ENCODE measurements around the gene GPRC5C. TPM values are rescaled to one million over a fixed set of nuclear protein-coding genes. Genes with fewer than 3 reads are reported as not detected.

The GPRC5C gene
- total and polyA plus RNA-seq, 2 of the 8 experiments (the other 6 are each of a cell fraction or from before 2014, with no cell fraction given): 18.3 to 55.8 TPM

- ChIA-PET POLR2A (ENCODE audit: partially characterized antibody) (no interaction called here), CTCF (ENCODE audit: partially characterized antibody) (interaction anchor here (0.6 to 3.2 kb wide), 12 partner anchors 9 to 190 kb away, joined by 3 to 9 read pairs (median 4); no protein-coding TSS in a partner anchor)
- Histone ChIP-seq H3K4me1 (replicated peaks in 1 of 4; ENCODE audit: control insufficient read depth in 3 of 4, insufficient read depth in 4 of 4, low read length in 3 of 4) (peaks cover 0 to 10% (median 0%) of the 10 kb centered on the region in 4 experiments; a peak in 3 of 7 replicates), H3K27ac (ENCODE audit: low read depth, low read length) (no peak overlapping the region), H3K4me3 (ENCODE audit: extremely low read depth in 1 of 4, insufficient read depth in 2 of 4, low read depth in 3 of 4, low read length in 4 of 4) (no peak overlapping the region), H2BK120ac (replicated peaks; ENCODE audit: low read depth, low read length) (no peak overlapping the region), H4K5ac (ENCODE audit: insufficient read length, low read depth, low read length) (no peak overlapping the region), H4K20me1 (replicated peaks in 1 of 2; ENCODE audit: control insufficient read depth in 1 of 2, insufficient read depth in 2 of 2, low read length in 2 of 2) (no peaks in the 10 kb centered on the region), H4K8ac (ENCODE audit: extremely low read depth, insufficient read depth, low read length) (no peak overlapping the region), H3K4me2 (ENCODE audit: insufficient read depth in 1 of 2, low read depth in 2 of 2, low read length in 2 of 2) (no peak overlapping the region), H2BK12ac (ENCODE audit: low read depth, low read length) (no peak overlapping the region), H3K79me2 (ENCODE audit: control insufficient read depth in 1 of 2, insufficient read depth in 2 of 2, low read length in 2 of 2) (no peaks in the 10 kb centered on the region), H3K23ac (ENCODE audit: insufficient read length) (no peak overlapping the region), H3K79me1 (ENCODE audit: low read depth, low read length) (no peaks in the 10 kb centered on the region), H2BK5ac (ENCODE audit: low read depth, low read length) (no peak overlapping the region), H2BK15ac (ENCODE audit: low read length) (no peak overlapping the region), H2AFZ (ENCODE audit: low read length) (no peak overlapping the region), H3K56ac (replicated peaks; ENCODE audit: insufficient read length, low read depth, low read length) (no peak overlapping the region), H3K36me3 (ENCODE audit: control insufficient read depth in 2 of 4, insufficient read depth in 4 of 4, low read length in 3 of 4) (0 out of 8 replicates have a peak, but pooled peaks cover 0 to 2% (median 0%) of the 10 kb centered on the region in 4 experiments), H4K91ac (replicated peaks; ENCODE audit: insufficient read length, low read length) (no peak overlapping the region), H3K14ac (ENCODE audit: insufficient read length) (no peak overlapping the region), H3K23me2 (ENCODE audit: low read depth, low read length) (no peaks in the 10 kb centered on the region), H3K4ac (replicated peaks; ENCODE audit: insufficient read length, low read depth, low read length) (no peak overlapping the region), H3K18ac (ENCODE audit: extremely low read depth, low read length) (no peak overlapping the region), H2BK20ac (ENCODE audit: low read length) (no peak overlapping the region), H3K9me3 (ENCODE audit: insufficient read depth in 2 of 2, low read depth in 1 of 2, low read length in 1 of 2) (0 out of 4 replicates have a peak, but pooled peaks cover 0 to 2% of the 10 kb centered on the region in 2 experiments), H2AK5ac (ENCODE audit: low read depth, low read length) (no peak overlapping the region), H3K27me3 (replicated peaks in 1 of 4; ENCODE audit: control insufficient read depth in 3 of 4, extremely low read depth in 1 of 4, insufficient read depth in 3 of 4, low read length in 3 of 4) (no peaks in the 10 kb centered on the region), H3K9ac (replicated peaks in 1 of 4; ENCODE audit: extremely low read depth in 1 of 4, low read depth in 3 of 4, low read length in 3 of 4) (no peak overlapping the region)
- FAIRE-seq (no peak), DNase-seq (ENCODE audit: low read depth in 1 of 2, low spot score in 2 of 2) (no peak)
- 89% methylated on average over 8 of the region's 8 CpGs; no CpG with 5 or more reads in 1 of the 2 experiments for WGBS, 2 experiments (ENCODE audit: extremely low coverage in 1 of 2, insufficient coverage in 1 of 2, insufficient read length in 1 of 2, insufficient replicate concordance in 2 of 2, low coverage in 1 of 2, low lambda C conversion rate in 2 of 2, missing lambda C conversion rate in 1 of 2)
- TF ChIP-seq SIRT6 (IDR thresholded peaks at IDR 0.05; ENCODE audit: low read length) (no peak), MAFK (IDR thresholded peaks at IDR 0.05; ENCODE audit: low read depth, low read length) (no peak), SIX5 (IDR thresholded peaks at IDR 0.05; ENCODE audit: low read depth, low read length) (no peak), USF2 (IDR thresholded peaks at IDR 0.05; ENCODE audit: low read length) (no peak), CREB1 (IDR thresholded peaks at IDR 0.05) (no peak), RFX5 (IDR thresholded peaks at IDR 0.05; ENCODE audit: borderline replicate concordance, low read depth, low read length) (no peak), RNF2 (IDR thresholded peaks at IDR 0.05; ENCODE audit: borderline replicate concordance, low read depth, low read length, missing control alignments, poor library complexity, severe bottlenecking) (no peak), POU5F1 (IDR thresholded peaks at IDR 0.05; ENCODE audit: low read depth, low read length) (no peak), KDM4A (IDR thresholded peaks at IDR 0.05; ENCODE audit: low read depth, low read length, severe bottlenecking) (no peak), KDM5A (IDR thresholded peaks at IDR 0.05; ENCODE audit: low read length) (no peak), RAD21 (IDR thresholded peaks at IDR 0.05 in 1 of 2, conservative IDR thresholded peaks at IDR 0.05 in 1 of 2; ENCODE audit: low read depth in 2 of 2, low read length in 2 of 2) (no peak), TAF1 (IDR thresholded peaks at IDR 0.05; ENCODE audit: low read depth, low read length) (no peak), GABPA (IDR thresholded peaks at IDR 0.05; ENCODE audit: borderline replicate concordance, insufficient read depth, low read length) (no peak)
Observed at GRCh38 chr17:74412581-74412980, 19.3 kb upstream of the GPRC5C start.
